Measurements from ENCODE around the gene KLHL40.

DNA sequence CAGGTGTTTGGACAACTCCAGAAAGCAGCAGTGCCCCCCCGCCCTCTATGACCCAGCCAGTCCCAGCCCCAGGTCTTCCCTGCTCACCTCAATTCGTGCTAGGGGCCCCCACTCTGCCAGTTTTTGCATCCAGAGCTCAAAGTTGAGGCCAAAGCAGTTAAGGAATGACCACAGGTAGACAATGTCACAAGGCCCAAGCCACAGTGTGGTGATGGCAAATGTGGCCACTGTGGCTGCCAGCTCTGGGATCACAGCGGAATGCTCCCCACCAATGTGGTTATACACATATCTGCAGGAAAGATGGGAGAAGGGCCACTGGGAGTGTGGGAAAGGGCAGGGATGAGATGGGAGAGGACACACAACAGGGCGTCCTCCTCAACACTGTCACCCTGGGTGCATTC is 8.2 kb downstream of the KLHL40 start:
- TF ChIP-seq, protein P1, sequence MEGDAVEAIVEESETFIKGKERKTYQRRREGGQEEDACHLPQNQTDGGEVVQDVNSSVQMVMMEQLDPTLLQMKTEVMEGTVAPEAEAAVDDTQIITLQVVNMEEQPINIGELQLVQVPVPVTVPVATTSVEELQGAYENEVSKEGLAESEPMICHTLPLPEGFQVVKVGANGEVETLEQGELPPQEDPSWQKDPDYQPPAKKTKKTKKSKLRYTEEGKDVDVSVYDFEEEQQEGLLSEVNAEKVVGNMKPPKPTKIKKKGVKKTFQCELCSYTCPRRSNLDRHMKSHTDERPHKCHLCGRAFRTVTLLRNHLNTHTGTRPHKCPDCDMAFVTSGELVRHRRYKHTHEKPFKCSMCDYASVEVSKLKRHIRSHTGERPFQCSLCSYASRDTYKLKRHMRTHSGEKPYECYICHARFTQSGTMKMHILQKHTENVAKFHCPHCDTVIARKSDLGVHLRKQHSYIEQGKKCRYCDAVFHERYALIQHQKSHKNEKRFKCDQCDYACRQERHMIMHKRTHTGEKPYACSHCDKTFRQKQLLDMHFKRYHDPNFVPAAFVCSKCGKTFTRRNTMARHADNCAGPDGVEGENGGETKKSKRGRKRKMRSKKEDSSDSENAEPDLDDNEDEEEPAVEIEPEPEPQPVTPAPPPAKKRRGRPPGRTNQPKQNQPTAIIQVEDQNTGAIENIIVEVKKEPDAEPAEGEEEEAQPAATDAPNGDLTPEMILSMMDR (IDR thresholded peaks at IDR 0.05; ENCODE audit: insufficient read depth, low read depth, low read length): no peak
- no peak for TF ChIP-seq EZH2 (IDR thresholded peaks at IDR 0.05; ENCODE audit: insufficient read depth, low read length)
